ENCODE measurements around the gene FADS6.

GRCh38 chr17:74842146-74842598 is 51.3 kb downstream of the FADS6 start:
- TF ChIP-seq CTCF (IDR thresholded peaks at IDR 0.05; ENCODE audit: low read length), result no peak
- no peak for TF ChIP-seq EZH2 (optimal IDR thresholded peaks at IDR 0.05; ENCODE audit: low read depth, low read length)
- TF ChIP-seq EZH2phosphoT487 (IDR thresholded peaks at IDR 0.05; ENCODE audit: low read length), result no peak
